ENCODE data around the gene HDLBP.

DNA sequence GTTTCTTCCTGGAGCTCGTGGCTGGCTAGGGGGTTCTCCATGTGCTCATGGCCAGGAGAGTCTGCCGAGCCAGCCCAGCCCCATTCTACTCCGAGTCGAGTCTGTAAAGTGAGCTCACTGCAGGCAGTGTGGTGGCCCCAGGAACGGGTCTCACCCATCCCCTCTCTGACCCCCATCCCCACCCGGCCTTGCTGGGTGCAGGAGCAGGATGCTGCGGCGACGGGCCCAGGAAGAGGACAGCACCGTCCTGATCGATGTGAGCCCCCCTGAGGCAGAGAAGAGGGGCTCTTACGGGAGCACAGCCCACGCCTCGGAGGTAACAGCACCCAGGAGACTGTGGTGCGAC, 125.6 kb downstream of the HDLBP start:
- TF ChIP-seq RARB (CRISPR knock-in tag; IDR thresholded peaks at IDR 0.05) (no peak), ZC3H10 (CRISPR knock-in tag; IDR thresholded peaks at IDR 0.05) (no peak), ZFP30 (CRISPR knock-in tag; IDR thresholded peaks at IDR 0.05) (no peak), ARNTL (CRISPR knock-in tag; IDR thresholded peaks at IDR 0.05; ENCODE audit: borderline replicate concordance, low read depth) (no peak), GLIS3 (CRISPR knock-in tag; IDR thresholded peaks at IDR 0.05) (no peak), ZFP3 (CRISPR knock-in tag; IDR thresholded peaks at IDR 0.05) (no peak), PPARA (CRISPR knock-in tag; IDR thresholded peaks at IDR 0.05; ENCODE audit: borderline replicate concordance) (no peak), ZNF70 (CRISPR knock-in tag; IDR thresholded peaks at IDR 0.05) (no peak)
- TF ChIP-seq, protein P1, sequence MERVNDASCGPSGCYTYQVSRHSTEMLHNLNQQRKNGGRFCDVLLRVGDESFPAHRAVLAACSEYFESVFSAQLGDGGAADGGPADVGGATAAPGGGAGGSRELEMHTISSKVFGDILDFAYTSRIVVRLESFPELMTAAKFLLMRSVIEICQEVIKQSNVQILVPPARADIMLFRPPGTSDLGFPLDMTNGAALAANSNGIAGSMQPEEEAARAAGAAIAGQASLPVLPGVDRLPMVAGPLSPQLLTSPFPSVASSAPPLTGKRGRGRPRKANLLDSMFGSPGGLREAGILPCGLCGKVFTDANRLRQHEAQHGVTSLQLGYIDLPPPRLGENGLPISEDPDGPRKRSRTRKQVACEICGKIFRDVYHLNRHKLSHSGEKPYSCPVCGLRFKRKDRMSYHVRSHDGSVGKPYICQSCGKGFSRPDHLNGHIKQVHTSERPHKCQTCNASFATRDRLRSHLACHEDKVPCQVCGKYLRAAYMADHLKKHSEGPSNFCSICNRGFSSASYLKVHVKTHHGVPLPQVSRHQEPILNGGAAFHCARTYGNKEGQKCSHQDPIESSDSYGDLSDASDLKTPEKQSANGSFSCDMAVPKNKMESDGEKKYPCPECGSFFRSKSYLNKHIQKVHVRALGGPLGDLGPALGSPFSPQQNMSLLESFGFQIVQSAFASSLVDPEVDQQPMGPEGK (CRISPR knock-in tag; IDR thresholded peaks at IDR 0.05; ENCODE audit: borderline replicate concordance) = no peak
- TF ChIP-seq, protein P2, sequence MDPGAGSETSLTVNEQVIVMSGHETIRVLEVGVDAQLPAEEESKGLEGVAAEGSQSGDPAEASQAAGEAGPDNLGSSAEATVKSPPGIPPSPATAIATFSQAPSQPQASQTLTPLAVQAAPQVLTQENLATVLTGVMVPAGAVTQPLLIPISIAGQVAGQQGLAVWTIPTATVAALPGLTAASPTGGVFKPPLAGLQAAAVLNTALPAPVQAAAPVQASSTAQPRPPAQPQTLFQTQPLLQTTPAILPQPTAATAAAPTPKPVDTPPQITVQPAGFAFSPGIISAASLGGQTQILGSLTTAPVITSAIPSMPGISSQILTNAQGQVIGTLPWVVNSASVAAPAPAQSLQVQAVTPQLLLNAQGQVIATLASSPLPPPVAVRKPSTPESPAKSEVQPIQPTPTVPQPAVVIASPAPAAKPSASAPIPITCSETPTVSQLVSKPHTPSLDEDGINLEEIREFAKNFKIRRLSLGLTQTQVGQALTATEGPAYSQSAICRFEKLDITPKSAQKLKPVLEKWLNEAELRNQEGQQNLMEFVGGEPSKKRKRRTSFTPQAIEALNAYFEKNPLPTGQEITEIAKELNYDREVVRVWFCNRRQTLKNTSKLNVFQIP (CRISPR knock-in tag; IDR thresholded peaks at IDR 0.05; ENCODE audit: borderline replicate concordance, low read depth) = no peak
- TF ChIP-seq, protein P3, sequence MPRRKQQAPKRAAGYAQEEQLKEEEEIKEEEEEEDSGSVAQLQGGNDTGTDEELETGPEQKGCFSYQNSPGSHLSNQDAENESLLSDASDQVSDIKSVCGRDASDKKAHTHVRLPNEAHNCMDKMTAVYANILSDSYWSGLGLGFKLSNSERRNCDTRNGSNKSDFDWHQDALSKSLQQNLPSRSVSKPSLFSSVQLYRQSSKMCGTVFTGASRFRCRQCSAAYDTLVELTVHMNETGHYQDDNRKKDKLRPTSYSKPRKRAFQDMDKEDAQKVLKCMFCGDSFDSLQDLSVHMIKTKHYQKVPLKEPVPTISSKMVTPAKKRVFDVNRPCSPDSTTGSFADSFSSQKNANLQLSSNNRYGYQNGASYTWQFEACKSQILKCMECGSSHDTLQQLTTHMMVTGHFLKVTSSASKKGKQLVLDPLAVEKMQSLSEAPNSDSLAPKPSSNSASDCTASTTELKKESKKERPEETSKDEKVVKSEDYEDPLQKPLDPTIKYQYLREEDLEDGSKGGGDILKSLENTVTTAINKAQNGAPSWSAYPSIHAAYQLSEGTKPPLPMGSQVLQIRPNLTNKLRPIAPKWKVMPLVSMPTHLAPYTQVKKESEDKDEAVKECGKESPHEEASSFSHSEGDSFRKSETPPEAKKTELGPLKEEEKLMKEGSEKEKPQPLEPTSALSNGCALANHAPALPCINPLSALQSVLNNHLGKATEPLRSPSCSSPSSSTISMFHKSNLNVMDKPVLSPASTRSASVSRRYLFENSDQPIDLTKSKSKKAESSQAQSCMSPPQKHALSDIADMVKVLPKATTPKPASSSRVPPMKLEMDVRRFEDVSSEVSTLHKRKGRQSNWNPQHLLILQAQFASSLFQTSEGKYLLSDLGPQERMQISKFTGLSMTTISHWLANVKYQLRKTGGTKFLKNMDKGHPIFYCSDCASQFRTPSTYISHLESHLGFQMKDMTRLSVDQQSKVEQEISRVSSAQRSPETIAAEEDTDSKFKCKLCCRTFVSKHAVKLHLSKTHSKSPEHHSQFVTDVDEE (CRISPR knock-in tag; IDR thresholded peaks at IDR 0.05) = no peak
- TF ChIP-seq, protein P4, sequence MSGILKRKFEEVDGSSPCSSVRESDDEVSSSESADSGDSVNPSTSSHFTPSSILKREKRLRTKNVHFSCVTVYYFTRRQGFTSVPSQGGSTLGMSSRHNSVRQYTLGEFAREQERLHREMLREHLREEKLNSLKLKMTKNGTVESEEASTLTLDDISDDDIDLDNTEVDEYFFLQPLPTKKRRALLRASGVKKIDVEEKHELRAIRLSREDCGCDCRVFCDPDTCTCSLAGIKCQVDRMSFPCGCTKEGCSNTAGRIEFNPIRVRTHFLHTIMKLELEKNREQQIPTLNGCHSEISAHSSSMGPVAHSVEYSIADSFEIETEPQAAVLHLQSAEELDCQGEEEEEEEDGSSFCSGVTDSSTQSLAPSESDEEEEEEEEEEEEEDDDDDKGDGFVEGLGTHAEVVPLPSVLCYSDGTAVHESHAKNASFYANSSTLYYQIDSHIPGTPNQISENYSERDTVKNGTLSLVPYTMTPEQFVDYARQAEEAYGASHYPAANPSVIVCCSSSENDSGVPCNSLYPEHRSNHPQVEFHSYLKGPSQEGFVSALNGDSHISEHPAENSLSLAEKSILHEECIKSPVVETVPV (CRISPR knock-in tag; IDR thresholded peaks at IDR 0.05) = no peak
